Spleen (tissue), 11 donors: ENCODE measurements around the gene ITPK1. TPM values are rescaled to one million over a fixed set of nuclear protein-coding genes. Genes with fewer than 3 reads are reported as not detected.

Experiments
- DNase-seq: peaks from one replicate; pipeline ENCODE4 v3.0.0-alpha.2; 2020
- H3K27ac ChIP-seq, 8 donors: fragments of 200-600 bp; sonication (generic) in 7 of 8; 1 replicate in 4 of 8; 2 replicates in 4 of 8; pipeline versions ENCODE4 v1.5.0 to v1.8.0; 2016 to 2021; ENCODE audit warnings: inconsistent platforms in 4 of 8, mild to moderate bottlenecking in 4 of 8, moderate library complexity in 1 of 8
- H3K27me3 ChIP-seq, 7 donors: fragments of 200-600 bp; sonication (generic) in 6 of 7; replicated peaks in 1 of 7; 1 replicate in 4 of 7; 2 replicates in 3 of 7; pipeline versions ENCODE4 v1.5.0 to v1.8.0; 2016 to 2021; ENCODE audit warnings: inconsistent platforms in 3 of 7, mild to moderate bottlenecking in 1 of 7
- H3K36me3 ChIP-seq, 6 donors: fragments of 200-600 bp; sonication (generic) in 5 of 6; 1 replicate in 4 of 6; 2 replicates in 2 of 6; pipeline versions ENCODE4 v1.5.0 to v1.8.0; 2016 to 2021; ENCODE audit warnings: inconsistent platforms in 2 of 6
- H3K4me1 ChIP-seq, 6 donors: fragments of 200-600 bp; sonication (generic) in 5 of 6; 1 replicate in 3 of 6; 2 replicates in 3 of 6; pipeline versions ENCODE4 v1.5.0 to v1.8.0; 2016 to 2021; ENCODE audit warnings: inconsistent platforms in 3 of 6
- H3K4me3 ChIP-seq, 8 donors: fragments of 200-600 bp; sonication (generic) in 7 of 8; 1 replicate in 4 of 8; 2 replicates in 4 of 8; pipeline versions ENCODE4 v1.5.0 to v1.8.0; 2016 to 2021; ENCODE audit warnings: inconsistent platforms in 4 of 8, mild to moderate bottlenecking in 4 of 8, moderate library complexity in 2 of 8
- H3K9me3 ChIP-seq, 8 donors: fragments of 200-600 bp; sonication (generic) in 7 of 8; 1 replicate in 4 of 8; 2 replicates in 4 of 8; pipeline versions ENCODE4 v1.5.0 to v1.8.0; 2016 to 2021; ENCODE audit warnings: inconsistent platforms in 4 of 8
- POLR2A ChIP-seq, 3 donors: fragments of 450-650 bp; IDR thresholded peaks; one replicate each; pipeline ENCODE4 v1.5.1; 2017; ENCODE audit warnings: antibody characterized with exemption in 3 of 3, mild to moderate bottlenecking in 1 of 3
- POLR2AphosphoS5 ChIP-seq, 3 donors: sonication (generic); formaldehyde crosslinking; IDR thresholded peaks; one replicate each; pipeline ENCODE4 v1.5.1; 2017; ENCODE audit warnings: antibody characterized with exemption in 3 of 3
- WGBS, 5 donors: extraction: QIAGEN DNeasy Blood & Tissue Kit in 3 of 5; methylation state at CpG; one replicate each; pipeline versions ENCODE4 v1.1.5 to v1.1.7; 2013 to 2018; 5-methylcytosine and 5-hydroxymethylcytosine counted together
- intact Hi-C: fragments of 100-400 bp; cut with DNase I; formaldehyde crosslinking; loops from one replicate; pipeline ENCODE4 v1.15.0; 2023; ENCODE audit warnings: low total_unique reads
- polyA plus RNA-seq, 3 donors: library from polyadenylated mRNA; stranded (reverse); fragments of 200-250 nt; gene quantifications; one replicate each; pipeline ENCODE4 v1.2.1, GENCODE V29; 2013
- total RNA-seq, 7 donors: library from RNA; depleted of rRNA in 3 of 7; stranded (reverse); fragments of >200 nt in 3 of 7; fragmentation: NEBNext Ultra II Directional in 4 of 7; extraction: Animal tissue kit (Norgen Biotek cat#: 25700) in 4 of 7; gene quantifications; one replicate each; pipeline versions ENCODE4 v1.1.0 to v1.2.1, GENCODE V29; 2016 to 2021
- TF ChIP-seq, protein P1 (sequence below), 11 experiments: fragments of 200-600 bp in 7 of 11; fragments of 450-650 bp in 4 of 11; sonication (generic) in 4 of 11; IDR thresholded peaks in 8 of 11; conservative IDR thresholded peaks in 3 of 11; 1 replicate in 7 of 11; 2 replicates in 4 of 11; pipeline versions ENCODE4 v1.4.0 to v1.8.0; 2016 to 2021; ENCODE audit warnings: antibody characterized with exemption in 11 of 11, inconsistent platforms in 4 of 11, mild to moderate bottlenecking in 1 of 11
- donor health status: healthy with polysubstance abuse.
- donor health status: DM: no; HTN: no; CAD: no; lungs with moderate emphysema.
- donor health status: DM: no; HTN: no; CAD: no.
- donor health status: Bipolar disorder and iron deficiency.
- donor health status: healthy.
- donor health status: DM: no; HTN: no; CAD: no.
- donor health status: DM: yes; HTN: yes; CAD: no.

ITPK1 gene
- total and polyA plus RNA-seq, 10 donors, result 22.9 to 123 (median 68.0) TPM

DNA sequence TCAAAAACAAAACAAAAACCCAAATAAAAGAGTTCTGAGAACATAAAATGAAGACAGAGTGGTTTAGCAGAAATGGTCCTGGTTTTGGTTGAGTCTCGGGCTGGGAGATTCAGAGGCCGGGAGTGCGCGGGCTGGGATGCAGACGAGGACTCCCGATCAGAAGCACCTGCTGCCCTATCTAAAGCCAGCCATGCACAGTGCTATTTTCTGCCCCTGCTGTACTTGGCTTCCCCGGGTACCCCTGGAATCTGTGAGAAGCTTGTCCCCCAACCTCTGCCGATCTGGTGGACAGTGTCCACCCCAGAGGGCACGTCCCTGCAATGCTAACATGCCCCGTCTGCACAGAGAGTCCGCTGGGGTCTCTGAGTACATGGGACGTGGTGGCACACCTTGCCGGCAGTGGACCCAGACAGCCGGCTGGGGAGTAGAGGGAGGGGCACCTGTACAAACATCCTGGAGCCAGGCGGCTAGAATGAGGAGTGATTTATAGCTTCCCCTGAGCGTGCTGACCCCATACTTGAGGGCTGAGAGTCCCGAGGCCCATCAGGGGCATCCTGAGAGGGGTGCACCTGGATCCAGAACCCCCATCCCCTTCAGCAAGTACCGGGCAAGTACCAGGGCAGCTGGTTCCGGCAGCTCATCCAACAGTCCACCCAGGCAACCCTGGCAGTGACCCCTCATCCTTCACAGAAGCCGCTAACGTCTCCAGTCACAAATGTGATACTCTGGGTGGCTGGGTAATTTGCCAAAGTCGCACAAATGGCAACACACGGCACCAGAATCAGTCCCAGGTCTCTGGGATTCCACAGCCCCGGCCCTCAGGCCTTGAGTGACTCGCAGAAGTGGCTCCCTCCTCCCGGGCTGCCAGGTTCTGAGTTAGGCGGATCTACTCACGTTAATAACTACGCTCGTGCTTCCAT, 155.7 kb downstream of the ITPK1 start:
- no peaks in the 10 kb centered on the region for H3K27me3 ChIP-seq
- peaks cover 0 to 8% (median 1%) of the 10 kb centered on the region in 6 donors for H3K4me1 ChIP-seq
- TF ChIP-seq, protein P1, sequence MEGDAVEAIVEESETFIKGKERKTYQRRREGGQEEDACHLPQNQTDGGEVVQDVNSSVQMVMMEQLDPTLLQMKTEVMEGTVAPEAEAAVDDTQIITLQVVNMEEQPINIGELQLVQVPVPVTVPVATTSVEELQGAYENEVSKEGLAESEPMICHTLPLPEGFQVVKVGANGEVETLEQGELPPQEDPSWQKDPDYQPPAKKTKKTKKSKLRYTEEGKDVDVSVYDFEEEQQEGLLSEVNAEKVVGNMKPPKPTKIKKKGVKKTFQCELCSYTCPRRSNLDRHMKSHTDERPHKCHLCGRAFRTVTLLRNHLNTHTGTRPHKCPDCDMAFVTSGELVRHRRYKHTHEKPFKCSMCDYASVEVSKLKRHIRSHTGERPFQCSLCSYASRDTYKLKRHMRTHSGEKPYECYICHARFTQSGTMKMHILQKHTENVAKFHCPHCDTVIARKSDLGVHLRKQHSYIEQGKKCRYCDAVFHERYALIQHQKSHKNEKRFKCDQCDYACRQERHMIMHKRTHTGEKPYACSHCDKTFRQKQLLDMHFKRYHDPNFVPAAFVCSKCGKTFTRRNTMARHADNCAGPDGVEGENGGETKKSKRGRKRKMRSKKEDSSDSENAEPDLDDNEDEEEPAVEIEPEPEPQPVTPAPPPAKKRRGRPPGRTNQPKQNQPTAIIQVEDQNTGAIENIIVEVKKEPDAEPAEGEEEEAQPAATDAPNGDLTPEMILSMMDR (IDR thresholded peaks at IDR 0.05 in 8 of 11, conservative IDR thresholded peaks at IDR 0.05 in 3 of 11), result no peak
- no peak for TF ChIP-seq POLR2A (IDR thresholded peaks at IDR 0.05)
- TF ChIP-seq POLR2AphosphoS5 (IDR thresholded peaks at IDR 0.05), result no peak
- 85 to 94% (median 90%) methylated on average over 20 to 30 of the region's 30 CpGs for WGBS, 5 donors
- H3K9me3 ChIP-seq, result no peaks in the 10 kb centered on the region
- no peak overlapping the region for H3K27ac ChIP-seq
- H3K36me3 ChIP-seq, result peaks cover 0 to 79% (median 57%) of the 10 kb centered on the region in 6 donors
- DNase-seq, result peak; percentile 66
- H3K4me3 ChIP-seq, result no peak overlapping the region
- intact Hi-C loops, result no loop called here

DNA sequence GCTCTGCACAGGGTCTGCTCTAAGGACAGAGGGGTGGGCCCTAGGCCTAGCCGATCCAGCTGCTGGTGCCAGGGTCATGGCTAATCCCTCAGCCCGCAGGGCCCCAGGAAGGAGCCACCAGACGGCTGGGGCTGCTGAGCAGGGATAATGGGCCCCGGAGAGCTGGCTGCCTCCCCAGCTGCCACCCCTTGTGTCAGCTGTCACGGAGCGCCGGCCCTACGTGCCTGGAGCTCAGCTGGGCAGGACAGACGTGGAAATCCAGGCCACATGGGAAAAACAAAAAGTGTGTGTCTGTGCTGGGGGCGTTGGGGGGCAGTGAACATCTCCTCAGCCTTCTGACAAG, 156.6 kb downstream of the ITPK1 start:
- peaks cover 0 to 88% (median 61%) of the 10 kb centered on the region in 6 donors for H3K36me3 ChIP-seq
- WGBS, 5 donors, result 87 to 95% (median 89%) methylated on average over 9 to 10 of the region's 10 CpGs
- TF ChIP-seq POLR2AphosphoS5 (IDR thresholded peaks at IDR 0.05) (peak in 1 of 3 donors; percentile 8), POLR2A (IDR thresholded peaks at IDR 0.05) (no peak)
- TF ChIP-seq, protein P1 (IDR thresholded peaks at IDR 0.05 in 8 of 11, conservative IDR thresholded peaks at IDR 0.05 in 3 of 11), result no peak
- intact Hi-C loops, result no loop called here
- H3K4me1 ChIP-seq, result peaks cover 0 to 4% (median 0%) of the 10 kb centered on the region in 6 donors
- H3K9me3 ChIP-seq, result no peaks in the 10 kb centered on the region
- H3K27me3 ChIP-seq, result no peaks in the 10 kb centered on the region
- H3K27ac ChIP-seq, result no peak overlapping the region
- no peak for DNase-seq
- no peak overlapping the region for H3K4me3 ChIP-seq

GRCh38 chr14:92958373-92959188, 157.1 kb downstream of the ITPK1 start:
- H3K4me1 ChIP-seq, result peaks cover 0 to 2% (median 0%) of the 10 kb centered on the region in 6 donors
- TF ChIP-seq POLR2A (IDR thresholded peaks at IDR 0.05), result no peak
- TF ChIP-seq POLR2AphosphoS5 (IDR thresholded peaks at IDR 0.05), result no peak
- TF ChIP-seq, protein P1 (IDR thresholded peaks at IDR 0.05 in 8 of 11, conservative IDR thresholded peaks at IDR 0.05 in 3 of 11), result no peak
- peaks cover 0 to 94% (median 63%) of the 10 kb centered on the region in 6 donors for H3K36me3 ChIP-seq
- intact Hi-C loops, result no loop called here
- WGBS, 5 donors, result 84 to 91% (median 89%) methylated on average over 16 to 22 of the region's 22 CpGs
- no peaks in the 10 kb centered on the region for H3K9me3 ChIP-seq
- no peak overlapping the region for H3K4me3 ChIP-seq
- no peak for DNase-seq
- no peaks in the 10 kb centered on the region for H3K27me3 ChIP-seq
- no peak overlapping the region for H3K27ac ChIP-seq
